GM13976 (cell line): ENCODE measurements around the gene OR52W1.

ENCODE experiments used
- DNase-seq: peaks from one replicate; pipeline ENCODE4 v3.0.0; 2012; ENCODE audit warnings: low spot score
- in situ Hi-C: fragments of 300-500 bp; cut with MboI; formaldehyde crosslinking; loops from one replicate; pipeline ENCODE4 v1.12.0; 2022; ENCODE audit warnings: low sequenced_read_pairs, mixed read lengths, inconsistent platforms; ENCODE audit not compliant: unreplicated experiment
- TF ChIP-seq, protein P1 (sequence below): IDR thresholded peaks from 2 replicates; pipeline ENCODE4 v1.5.1; 2012; ENCODE audit warnings: borderline replicate concordance, mild to moderate bottlenecking; ENCODE audit not compliant: insufficient read depth; ENCODE audit errors: extremely low read depth, missing control alignments, control extremely low read depth

OR52W1 gene

DNA sequence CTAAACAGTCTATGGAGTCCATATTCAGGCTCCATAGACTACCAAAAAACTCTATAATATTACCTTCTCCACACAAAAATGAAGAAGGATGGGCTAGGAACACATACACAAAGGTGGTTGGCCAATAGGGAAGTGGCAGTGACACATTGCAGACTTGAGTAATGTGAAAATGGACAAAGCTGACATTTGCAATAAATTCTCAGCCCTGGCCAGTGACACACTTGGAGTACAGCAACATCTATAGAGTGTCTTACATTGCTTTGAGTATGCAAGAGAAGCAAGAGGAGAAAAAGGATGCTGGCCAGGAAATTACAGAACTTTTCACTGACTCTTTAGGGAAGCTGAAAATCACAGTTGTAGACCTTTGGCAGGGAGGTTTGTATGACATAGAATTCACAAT is 7.3 kb upstream of the OR52W1 start:
- TF ChIP-seq, protein P1, sequence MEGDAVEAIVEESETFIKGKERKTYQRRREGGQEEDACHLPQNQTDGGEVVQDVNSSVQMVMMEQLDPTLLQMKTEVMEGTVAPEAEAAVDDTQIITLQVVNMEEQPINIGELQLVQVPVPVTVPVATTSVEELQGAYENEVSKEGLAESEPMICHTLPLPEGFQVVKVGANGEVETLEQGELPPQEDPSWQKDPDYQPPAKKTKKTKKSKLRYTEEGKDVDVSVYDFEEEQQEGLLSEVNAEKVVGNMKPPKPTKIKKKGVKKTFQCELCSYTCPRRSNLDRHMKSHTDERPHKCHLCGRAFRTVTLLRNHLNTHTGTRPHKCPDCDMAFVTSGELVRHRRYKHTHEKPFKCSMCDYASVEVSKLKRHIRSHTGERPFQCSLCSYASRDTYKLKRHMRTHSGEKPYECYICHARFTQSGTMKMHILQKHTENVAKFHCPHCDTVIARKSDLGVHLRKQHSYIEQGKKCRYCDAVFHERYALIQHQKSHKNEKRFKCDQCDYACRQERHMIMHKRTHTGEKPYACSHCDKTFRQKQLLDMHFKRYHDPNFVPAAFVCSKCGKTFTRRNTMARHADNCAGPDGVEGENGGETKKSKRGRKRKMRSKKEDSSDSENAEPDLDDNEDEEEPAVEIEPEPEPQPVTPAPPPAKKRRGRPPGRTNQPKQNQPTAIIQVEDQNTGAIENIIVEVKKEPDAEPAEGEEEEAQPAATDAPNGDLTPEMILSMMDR: no peak
- no peak for DNase-seq
- in situ Hi-C loops: no loop called here

GRCh38 chr11:6194065-6194581 is 4.9 kb upstream of the OR52W1 start:
- TF ChIP-seq, protein P1: no peak
- in situ Hi-C loops: no loop called here
- DNase-seq: no peak

- DNase-seq: no peak
- TF ChIP-seq, protein P1: no peak
- in situ Hi-C loops: no loop called here
Measured at GRCh38 chr11:6196396-6196795, 2.6 kb upstream of the OR52W1 start.

DNA sequence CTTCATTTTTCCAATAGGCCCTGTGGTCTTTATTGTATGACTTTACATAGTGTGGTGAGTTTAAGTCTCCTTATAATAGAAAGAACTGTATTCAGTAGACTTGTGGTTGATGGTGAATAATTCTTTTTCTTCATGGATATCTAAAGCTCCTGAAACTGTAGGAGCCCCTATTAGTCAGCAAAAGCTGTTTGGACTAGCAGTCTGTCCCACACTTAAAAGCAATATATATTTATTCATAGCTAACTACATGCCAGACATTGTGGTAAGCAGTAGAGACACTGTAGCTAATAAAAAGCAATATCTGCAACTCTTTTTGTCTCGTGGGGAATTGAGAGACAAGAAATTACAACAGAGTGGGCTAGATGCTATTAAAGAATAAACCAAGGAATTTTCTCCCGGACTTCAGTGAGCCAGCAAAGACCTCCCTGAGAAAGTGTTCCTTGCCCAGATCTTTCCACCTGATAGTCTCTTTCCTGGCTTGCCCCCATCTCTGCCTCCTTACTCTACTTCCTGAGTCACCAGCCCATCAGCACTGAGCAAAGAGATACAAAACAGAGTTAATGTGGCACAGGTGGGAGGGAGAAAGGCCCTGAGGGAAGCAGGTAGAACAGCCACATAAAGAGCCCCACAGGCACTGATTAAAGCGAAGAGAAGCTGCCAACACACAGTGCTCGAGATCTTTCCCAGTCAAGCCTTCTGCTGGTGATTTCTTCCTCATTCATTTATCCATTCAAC is 1.4 kb upstream of the OR52W1 start:
- in situ Hi-C loops: no loop called here
- no peak for DNase-seq

DNA sequence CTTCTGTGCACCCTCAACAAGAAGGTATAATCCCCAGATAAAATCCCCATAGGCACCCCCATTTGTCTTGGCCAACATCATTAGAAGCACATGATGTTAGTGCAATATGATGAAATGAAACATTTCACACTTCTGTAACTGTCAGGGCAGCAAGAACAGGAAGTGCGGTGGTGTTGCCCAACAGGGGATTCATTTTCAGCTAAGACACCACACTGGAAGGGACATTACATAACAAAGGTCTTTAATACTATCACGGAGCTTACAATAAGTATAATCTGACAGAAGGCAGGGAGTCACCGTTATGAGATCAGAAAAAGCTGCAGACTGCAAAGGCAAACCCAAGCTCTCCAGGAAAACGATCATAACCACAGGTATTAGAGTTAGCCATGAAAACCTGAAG is 2.0 kb downstream of the OR52W1 start:
- in situ Hi-C loops: no loop called here
- DNase-seq: no peak
- TF ChIP-seq, protein P1: no peak

More for the DNA sequence above, 1.4 kb upstream of the OR52W1 start:
- TF ChIP-seq, protein P1: no peak

DNA sequence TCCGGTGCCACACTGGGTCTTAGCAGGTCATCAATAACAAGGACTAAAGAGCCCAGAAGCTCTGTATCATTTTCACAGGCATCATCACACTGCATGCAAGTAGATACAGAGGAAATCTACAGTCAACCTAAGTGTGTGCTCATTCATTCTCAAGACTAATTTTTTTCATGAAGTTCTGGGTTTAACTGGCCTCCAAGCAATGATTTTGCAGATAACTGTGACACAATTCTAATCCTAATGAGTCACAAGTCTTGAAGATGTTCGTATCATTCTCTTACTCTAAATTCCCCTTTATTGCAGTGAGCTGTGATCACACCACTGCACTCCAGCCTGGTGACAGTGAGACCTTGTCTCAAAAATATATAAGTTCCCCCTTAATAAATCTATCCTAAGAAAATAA is 2.5 kb downstream of the OR52W1 start:
- DNase-seq: no peak
- TF ChIP-seq, protein P1: no peak
- in situ Hi-C loops: no loop called here
